Umbilical cord (tissue), 2 donors: Measurements from ENCODE around the gene SLC2A3. TPM values are rescaled to one million over a fixed set of nuclear protein-coding genes. Genes with fewer than 3 reads are reported as not detected.
"Not testable (repeated sequence)": the region's sequence is repeated elsewhere in the genome, so short reads cannot be mapped to it uniquely, and the experiment has no call there.

ENCODE experiments used
- DNase-seq: peaks from one replicate; pipeline ENCODE4 v3.0.0-alpha.2; 2015; ENCODE audit warnings: low spot score
- total RNA-seq: library from RNA; depleted of rRNA; stranded (reverse); fragments of >200 nt; gene quantifications from one replicate; pipeline ENCODE4 v1.2.3, GENCODE V29; 2014; ENCODE audit warnings: low replicate concordance; ENCODE audit not compliant: insufficient read depth

The SLC2A3 gene
- total RNA-seq, 1 donor from 2014 or later = 202 TPM

GRCh38 chr12:7916936-7917335 is 19.1 kb downstream of the SLC2A3 start:
- DNase-seq = no peak

GRCh38 chr12:7915661-7916403 is 20.2 kb downstream of the SLC2A3 start:
- DNase-seq = no peak

- DNase-seq = not testable (repeated sequence)
Observed at GRCh38 chr12:7910106-7910505, 25.9 kb downstream of the SLC2A3 start.

- DNase-seq = peak; percentile 17
Observed at GRCh38 chr12:7907009-7907408, 29.0 kb downstream of the SLC2A3 start.

GRCh38 chr12:7906303-7906702 is 29.7 kb downstream of the SLC2A3 start:
- not testable (repeated sequence) for DNase-seq

- DNase-seq = not testable (repeated sequence)
Observed at GRCh38 chr12:7905600-7906125, 30.3 kb downstream of the SLC2A3 start.

GRCh38 chr12:7905071-7905470 is 30.9 kb downstream of the SLC2A3 start:
- DNase-seq = no peak

GRCh38 chr12:7902416-7902815 is 33.6 kb downstream of the SLC2A3 start:
- DNase-seq = not testable (repeated sequence)

- no peak for DNase-seq
Observed at GRCh38 chr12:7899755-7900154, 36.2 kb downstream of the SLC2A3 start.

- DNase-seq = not testable (repeated sequence)
Observed at GRCh38 chr12:7896726-7897125, 39.3 kb downstream of the SLC2A3 start.

- DNase-seq = no peak
Observed at GRCh38 chr12:7892186-7892980, 43.6 kb downstream of the SLC2A3 start.

GRCh38 chr12:7884689-7885088 is 51.3 kb downstream of the SLC2A3 start:
- no peak for DNase-seq

- DNase-seq = not testable (repeated sequence)
Observed at GRCh38 chr12:7881736-7882120, 54.3 kb downstream of the SLC2A3 start.

GRCh38 chr12:7880952-7881735 is 54.8 kb downstream of the SLC2A3 start:
- DNase-seq = not testable (repeated sequence)

GRCh38 chr12:7879246-7879645 is 56.7 kb downstream of the SLC2A3 start:
- no peak for DNase-seq

GRCh38 chr12:7877420-7877819 is 58.6 kb downstream of the SLC2A3 start:
- no peak for DNase-seq

- no peak for DNase-seq
Observed at GRCh38 chr12:7872566-7873319, 63.2 kb downstream of the SLC2A3 start, which contains the start of gene SLC2A14. TSS of gene SLC2A14 (minus strand) at chr12:7872915. CDS start at chr12:7869880, 3,035 bp downstream.

GRCh38 chr12:7870335-7870734 is 65.7 kb downstream of the SLC2A3 start:
- no peak for DNase-seq
